HG03060 (cell line): ENCODE results near the gene ERFL.

Experiments used
- ATAC-seq: cut with Tn5 transposase; IDR thresholded peaks from one replicate; pipeline ENCODE4 v1.9.1; 2021; ENCODE audit warnings: low read depth, moderate number of reproducible peaks; ENCODE audit not compliant: unreplicated experiment

ERFL gene

GRCh38 chr19:41902594-41902993, 25.7 kb downstream of the ERFL start:
- ATAC-seq, result no peak

- ATAC-seq, result no peak
Measured at GRCh38 chr19:41901707-41902360, 26.4 kb downstream of the ERFL start.

DNA sequence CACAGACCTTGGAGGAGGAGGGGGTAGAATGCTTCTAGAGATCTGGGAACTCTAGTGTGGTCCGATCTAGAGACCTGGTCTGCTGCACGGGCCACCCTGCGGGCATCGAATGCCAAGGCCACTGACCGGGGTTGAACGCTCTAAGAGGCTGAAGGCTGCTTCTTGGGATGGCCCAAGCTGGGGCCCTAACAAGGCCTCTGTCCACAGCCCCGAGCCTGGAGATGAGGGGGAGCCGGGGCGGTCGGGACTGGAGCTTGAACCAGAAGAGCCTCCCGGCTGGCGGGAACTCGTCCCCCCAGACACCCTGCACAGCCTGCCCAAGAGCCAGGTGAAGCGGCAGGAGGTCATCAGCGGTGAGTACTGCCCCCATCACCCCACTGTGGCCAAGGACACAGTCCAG, 30.0 kb downstream of the ERFL start:
- ATAC-seq, result no peak

GRCh38 chr19:41897820-41898219, 30.4 kb downstream of the ERFL start:
- ATAC-seq, result no peak

GRCh38 chr19:41897181-41897580, 31.1 kb downstream of the ERFL start:
- no peak for ATAC-seq

- no peak for ATAC-seq
Measured at GRCh38 chr19:41896581-41896942, 31.7 kb downstream of the ERFL start.

DNA sequence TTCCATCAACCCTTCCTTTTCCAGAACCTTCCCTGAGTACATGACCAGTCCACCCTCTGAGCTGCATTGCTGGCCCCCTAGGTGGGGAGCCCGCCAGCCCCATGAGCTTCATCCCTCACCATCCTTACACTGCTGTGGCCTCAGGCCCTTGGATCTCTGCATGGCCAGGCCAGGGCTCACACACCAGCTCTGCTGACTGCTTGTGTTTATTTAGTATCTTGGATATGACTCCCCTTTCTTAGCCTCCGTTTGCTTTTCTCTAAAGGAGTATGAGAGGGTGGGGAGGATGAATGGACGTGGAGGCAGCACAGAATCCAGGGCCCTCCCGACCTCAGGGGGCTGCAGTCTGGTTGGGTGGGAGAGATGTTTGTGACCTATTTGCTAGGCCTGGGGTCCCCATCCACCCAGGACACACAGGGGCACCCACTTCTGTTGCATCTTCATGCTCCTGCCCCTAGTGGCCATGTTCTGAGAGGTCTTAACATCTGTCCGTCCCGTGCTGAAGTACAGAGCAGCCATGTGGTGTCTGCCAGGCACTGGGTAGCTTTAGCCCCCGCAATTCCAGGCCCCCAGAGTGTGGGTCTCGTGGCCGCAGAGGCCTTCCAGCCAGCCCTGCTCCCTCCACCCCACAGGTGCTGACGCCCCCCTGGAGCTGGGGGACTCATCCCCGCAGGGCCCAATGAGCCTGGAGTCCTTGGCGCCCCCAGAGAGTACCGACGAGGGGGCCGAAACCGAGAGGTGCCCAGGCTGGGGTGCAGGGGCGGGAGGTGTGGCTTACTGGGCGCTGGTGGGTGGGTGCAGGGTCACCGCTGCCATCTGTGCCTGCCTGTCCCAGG, 32.3 kb downstream of the ERFL start:
- ATAC-seq, result no peak

DNA sequence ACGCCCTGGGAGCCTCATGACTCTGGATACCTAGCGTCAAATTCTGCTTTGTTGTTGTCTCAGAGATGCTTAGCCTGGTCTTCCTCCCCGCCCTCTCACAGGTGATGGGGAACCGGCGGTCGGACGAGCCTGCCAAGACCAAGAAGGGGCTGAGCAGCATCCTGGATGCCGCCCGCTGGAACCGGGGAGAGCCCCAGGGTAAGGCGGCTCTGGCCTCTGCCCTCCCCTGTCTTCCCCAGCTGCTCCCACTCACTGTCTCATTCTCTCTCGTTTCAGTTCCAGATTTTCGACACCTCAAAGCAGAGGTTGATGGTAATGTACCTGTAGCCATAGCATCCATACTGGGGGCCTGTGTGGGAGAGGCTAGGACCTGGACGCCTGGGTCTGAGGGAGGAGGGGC, 33.9 kb downstream of the ERFL start:
- no peak for ATAC-seq

- ATAC-seq, result no peak
Measured at GRCh38 chr19:41893899-41894298, 34.4 kb downstream of the ERFL start.

DNA sequence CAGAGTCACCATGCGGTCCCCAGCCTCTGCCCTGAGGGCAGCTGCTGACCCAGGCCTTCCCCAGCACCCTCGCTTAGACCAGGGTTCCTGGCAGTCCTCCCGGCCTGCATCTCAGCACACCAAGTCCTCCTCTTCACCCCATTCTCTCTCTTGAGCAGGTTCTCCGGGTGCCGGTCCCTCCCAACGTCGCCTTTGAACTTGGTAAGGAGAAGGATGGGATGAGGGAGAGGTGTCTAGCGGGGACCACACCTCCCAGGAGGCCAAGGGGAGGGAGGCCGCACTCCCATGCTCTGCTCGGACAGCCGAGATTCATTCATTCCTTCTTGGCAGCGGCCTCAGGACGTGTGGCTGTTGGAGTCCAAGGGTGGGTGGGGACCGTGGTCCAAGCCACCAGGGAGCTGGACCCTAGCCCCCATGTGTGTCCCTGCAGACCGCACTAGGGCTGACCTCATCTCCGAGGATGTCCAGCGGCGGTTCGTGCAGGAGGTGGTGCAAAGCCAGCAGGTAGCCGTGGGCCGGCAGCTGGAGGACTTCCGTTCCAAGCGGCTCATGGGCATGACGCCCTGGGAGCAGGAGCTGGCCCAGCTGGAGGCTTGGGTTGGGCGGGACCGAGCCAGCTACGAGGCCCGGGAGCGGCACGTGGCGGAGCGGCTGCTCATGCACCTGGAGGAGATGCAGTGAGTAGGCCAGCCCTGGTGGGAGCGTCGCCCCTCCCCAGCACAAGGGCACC, 35.9 kb downstream of the ERFL start:
- no peak for ATAC-seq

- no peak for ATAC-seq
Measured at GRCh38 chr19:41890936-41891335, 37.3 kb downstream of the ERFL start.

GRCh38 chr19:41889896-41890295, 38.4 kb downstream of the ERFL start:
- no peak for ATAC-seq

DNA sequence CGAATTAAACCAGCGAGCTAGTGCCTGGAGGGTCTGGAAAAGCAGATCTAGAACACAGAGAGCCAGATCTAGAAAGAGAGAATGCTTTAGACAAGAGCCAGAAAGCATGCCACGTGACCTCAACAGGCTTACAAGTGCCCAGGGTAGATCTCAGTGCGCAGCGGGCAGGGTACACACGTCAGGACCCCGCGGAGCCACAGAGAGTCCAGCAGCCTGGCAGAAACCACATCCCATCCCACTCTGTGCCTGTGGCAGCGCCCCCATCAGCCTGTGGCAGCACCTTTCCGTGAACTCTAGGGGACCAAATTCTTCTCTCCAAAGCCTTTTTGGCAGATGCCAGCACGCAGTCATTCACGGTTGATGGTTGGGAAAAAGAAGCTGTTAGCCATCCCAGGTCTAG, 39.3 kb downstream of the ERFL start:
- no peak for ATAC-seq

DNA sequence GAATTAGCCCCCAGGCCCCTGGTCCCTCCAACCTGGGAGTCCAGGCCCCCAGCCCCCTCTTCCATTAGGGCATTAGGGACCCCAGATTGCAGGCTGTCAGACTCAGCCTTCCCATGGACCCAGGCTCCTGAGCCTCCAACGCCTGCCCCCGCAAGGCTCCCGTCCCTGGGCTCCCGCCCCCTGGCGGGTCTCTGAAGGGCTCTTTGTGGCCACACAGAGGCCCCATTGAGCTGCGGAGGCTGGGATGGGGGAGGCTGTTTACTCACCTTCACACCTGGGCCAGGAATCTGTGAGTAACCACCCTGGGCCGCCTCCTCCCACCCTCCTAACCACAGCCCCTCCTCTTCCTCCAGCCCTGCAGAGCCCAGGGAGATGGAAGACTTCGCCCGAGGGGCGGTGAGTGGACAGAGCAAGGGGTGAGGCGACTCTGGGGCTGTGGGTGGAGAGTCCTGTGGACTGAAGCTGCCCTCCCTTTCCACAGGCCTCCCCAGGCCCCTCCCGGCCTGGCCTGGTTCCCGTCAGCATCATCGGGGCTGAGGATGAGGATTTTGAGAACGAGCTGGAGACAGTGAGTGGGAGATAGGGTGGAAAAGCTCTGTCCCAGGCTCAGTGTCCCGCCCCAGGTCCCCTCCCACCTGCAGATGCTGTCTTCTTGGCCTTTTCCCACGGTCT, 40.4 kb downstream of the ERFL start:
- ATAC-seq, result no peak

GRCh38 chr19:41886761-41887710, 41.2 kb downstream of the ERFL start:
- no peak for ATAC-seq

DNA sequence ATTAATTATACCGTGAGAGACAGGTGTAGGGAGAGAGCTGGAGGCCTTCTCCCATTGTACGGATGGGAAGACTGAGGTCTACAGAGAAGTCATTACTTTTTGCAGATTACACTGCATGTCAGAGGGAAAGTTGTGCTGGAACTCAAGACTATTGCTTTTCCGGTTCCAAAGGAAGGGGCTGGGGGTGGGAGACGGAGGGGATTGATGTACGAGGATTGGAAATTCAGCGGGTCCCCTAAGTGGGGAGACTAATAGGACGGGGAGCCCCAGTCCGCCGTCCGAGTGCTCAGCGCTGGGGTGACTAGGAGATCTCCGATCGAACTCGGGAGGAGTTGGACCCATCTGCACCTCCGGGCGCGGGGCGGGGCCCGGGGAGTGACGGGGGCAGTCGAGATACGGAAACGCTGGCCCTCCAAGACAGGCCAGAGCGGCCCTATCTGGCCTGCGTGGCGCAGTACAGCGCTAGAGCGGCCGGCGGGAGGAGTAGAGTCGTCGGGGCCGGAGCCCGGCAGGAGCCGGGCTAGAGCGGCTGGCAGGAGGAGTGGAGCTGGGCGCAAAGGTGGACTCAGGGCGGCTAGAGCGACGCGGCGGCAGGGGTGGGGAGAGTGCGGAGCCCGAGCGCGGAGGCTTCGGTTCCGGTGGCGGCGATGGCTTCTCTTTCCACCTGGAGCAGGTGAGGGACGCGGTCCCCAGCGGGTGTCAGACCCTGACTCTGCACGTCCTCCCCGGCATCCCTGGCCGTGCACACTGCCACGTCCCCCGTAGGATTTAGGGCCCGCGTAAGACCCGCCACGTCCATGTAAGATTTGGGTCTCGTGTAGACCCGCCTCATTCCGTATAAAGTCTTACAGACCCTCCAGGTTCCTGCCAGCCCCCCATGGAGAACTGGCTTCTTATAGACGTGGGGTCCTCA, 44.2 kb downstream of the ERFL start:
- ATAC-seq, result peak; percentile 59

- ATAC-seq, result no peak
Measured at GRCh38 chr19:41883463-41883820, 44.8 kb downstream of the ERFL start.

DNA sequence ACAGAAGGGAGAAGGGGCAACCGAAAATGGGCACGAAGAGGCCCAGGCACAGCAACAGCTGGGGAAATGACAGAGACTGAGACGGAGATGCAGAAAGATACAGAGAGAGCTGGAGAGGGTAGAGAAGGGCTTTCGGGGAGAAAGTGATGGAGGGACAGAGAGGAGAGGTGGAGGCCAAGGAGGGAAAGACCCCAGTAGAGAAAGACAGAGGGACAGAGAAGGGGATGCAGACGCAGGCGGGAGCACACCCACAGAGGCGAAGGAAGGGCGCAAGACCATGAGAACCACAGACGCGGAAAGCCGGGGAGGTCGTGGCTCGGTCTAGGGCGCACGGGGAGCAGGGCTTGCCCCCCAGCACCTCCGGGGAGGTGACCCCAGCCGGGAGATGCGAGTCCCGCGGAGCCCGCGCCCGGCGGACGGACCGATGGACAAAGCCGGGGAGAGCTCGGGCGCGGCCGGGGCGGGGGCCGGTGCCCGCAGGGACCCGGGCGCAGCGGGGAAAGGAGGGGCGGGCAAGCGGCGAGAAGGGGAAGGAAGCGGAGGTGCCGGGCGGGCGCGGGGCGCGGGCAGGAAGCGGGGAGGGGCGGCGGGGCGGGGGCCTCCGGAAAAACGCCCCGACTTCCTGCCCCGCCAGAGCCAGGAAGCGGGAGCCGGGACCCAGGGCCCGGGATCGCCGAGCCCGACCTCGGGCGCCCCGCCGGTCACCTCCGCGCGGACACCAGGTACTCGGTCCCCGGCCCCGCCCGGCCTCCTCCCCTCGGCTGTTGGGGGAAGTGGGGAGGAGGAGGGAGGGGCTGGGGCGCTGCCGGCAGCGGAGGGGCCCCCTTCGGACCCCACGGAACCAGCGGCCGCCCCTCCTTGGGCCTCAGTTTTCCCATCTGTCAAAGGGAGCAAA, 45.4 kb downstream of the ERFL start, which contains the start of gene ARHGEF1:
TSS of gene ARHGEF1 (plus strand) at position 617 of the 895 bp plus-strand sequence. CDS start 4,899 bp downstream, outside the sequence.
- no peak for ATAC-seq
